ENCODE data around the gene RTF1. TPM values are rescaled to one million over a fixed set of nuclear protein-coding genes. Genes with fewer than 3 reads are reported as not detected.

Gene RTF1
- total and polyA plus RNA-seq, 2 donors (not counting 3 experiments of a cell fraction or from before 2014, with no cell fraction given), result 19.2 to 40.6 TPM

DNA sequence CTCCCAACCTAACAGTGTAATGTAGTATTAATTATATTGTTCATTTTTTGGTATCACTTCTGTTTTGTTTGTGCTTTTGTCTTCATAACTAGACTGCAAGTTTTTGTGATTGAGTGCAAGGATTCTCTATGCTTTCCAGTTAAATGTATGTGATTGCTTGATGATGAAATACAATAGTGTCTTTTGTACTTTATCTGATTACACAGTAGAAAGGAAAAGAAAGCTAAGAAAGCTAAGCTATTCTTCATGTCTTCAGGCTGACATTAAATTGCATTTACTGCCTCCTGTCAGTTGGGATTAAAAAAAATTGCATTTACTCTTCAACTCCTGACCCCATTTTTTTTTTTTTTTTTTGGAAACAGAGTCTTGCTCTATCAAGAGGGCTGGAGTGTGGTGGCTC, 28.5 kb downstream of the RTF1 start:
- H3K9ac ChIP-seq (replicated peaks; ENCODE audit: extremely low read depth, insufficient read depth, low read length), result no peak overlapping the region
- peaks cover 6 to 10% of the 10 kb centered on the region in 2 experiments for H3K36me3 ChIP-seq (ENCODE audit: control insufficient read depth in 2 of 2, extremely low read depth in 1 of 2, insufficient read depth in 2 of 2, low read length in 2 of 2)
- no peak overlapping the region for H3K4me2 ChIP-seq (ENCODE audit: insufficient read depth, low read length)
- H3K9me1 ChIP-seq (replicated peaks; ENCODE audit: control insufficient read depth, extremely low read depth, insufficient read depth, low read length), result no peaks in the 10 kb centered on the region
- DNase-seq (ENCODE audit: low read depth, low spot score) (no peak), FAIRE-seq (no peak)
- dilution Hi-C loops (cut with MboI; ENCODE audit: extremely low pct_ligation_motif_present, low sequenced_read_pairs), result no loop called here
- no peak overlapping the region for H2AFZ ChIP-seq (ENCODE audit: low read depth, low read length)
- no peaks in the 10 kb centered on the region for H4K20me1 ChIP-seq (replicated peaks; ENCODE audit: control insufficient read depth, extremely low read depth, insufficient read depth, low read length)
- intact Hi-C loops (cut with micrococcal nuclease), result no loop called here
- ChIA-PET CTCF (interaction anchor here (0.9 to 1.4 kb wide), 2 partner anchors 15 to 20 kb away, joined by 3 to 7 read pairs; no protein-coding TSS in a partner anchor), POLR2A (interaction anchor here (0.6 kb wide), 1 partner anchor 152 kb away, joined by 3 read pairs; no protein-coding TSS in a partner anchor)
- H3K79me2 ChIP-seq (ENCODE audit: control insufficient read depth, insufficient read depth, low read length), result peaks cover 5% of the 10 kb centered on the region
- no peaks in the 10 kb centered on the region for H3K9me3 ChIP-seq (replicated peaks; ENCODE audit: control insufficient read depth, insufficient read depth, low read length)
- TF ChIP-seq FOS (IDR thresholded peaks at IDR 0.05; ENCODE audit: borderline replicate concordance, insufficient read depth, low read length) (no peak), GATA2 (IDR thresholded peaks at IDR 0.05; ENCODE audit: insufficient read depth, insufficient read length, low read depth, low read length) (no peak), POLR2AphosphoS5 (IDR thresholded peaks at IDR 0.05; ENCODE audit: insufficient read depth, low read depth, low read length) (no peak), MYC (IDR thresholded peaks at IDR 0.05; ENCODE audit: low read depth, low read length) (no peak), JUN (IDR thresholded peaks at IDR 0.05; ENCODE audit: borderline replicate concordance, insufficient read depth, insufficient read length, low read depth) (no peak), EZH2 (IDR thresholded peaks at IDR 0.05; ENCODE audit: borderline replicate concordance, low read depth, low read length, severe bottlenecking) (no peak), POLR2A (IDR thresholded peaks at IDR 0.05; ENCODE audit: low read depth, low read length) (no peak)
- TF ChIP-seq, protein P1, sequence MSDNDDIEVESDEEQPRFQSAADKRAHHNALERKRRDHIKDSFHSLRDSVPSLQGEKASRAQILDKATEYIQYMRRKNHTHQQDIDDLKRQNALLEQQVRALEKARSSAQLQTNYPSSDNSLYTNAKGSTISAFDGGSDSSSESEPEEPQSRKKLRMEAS (IDR thresholded peaks at IDR 0.05; ENCODE audit: insufficient read depth, insufficient read length), result no peak
- TF ChIP-seq, protein P2, sequence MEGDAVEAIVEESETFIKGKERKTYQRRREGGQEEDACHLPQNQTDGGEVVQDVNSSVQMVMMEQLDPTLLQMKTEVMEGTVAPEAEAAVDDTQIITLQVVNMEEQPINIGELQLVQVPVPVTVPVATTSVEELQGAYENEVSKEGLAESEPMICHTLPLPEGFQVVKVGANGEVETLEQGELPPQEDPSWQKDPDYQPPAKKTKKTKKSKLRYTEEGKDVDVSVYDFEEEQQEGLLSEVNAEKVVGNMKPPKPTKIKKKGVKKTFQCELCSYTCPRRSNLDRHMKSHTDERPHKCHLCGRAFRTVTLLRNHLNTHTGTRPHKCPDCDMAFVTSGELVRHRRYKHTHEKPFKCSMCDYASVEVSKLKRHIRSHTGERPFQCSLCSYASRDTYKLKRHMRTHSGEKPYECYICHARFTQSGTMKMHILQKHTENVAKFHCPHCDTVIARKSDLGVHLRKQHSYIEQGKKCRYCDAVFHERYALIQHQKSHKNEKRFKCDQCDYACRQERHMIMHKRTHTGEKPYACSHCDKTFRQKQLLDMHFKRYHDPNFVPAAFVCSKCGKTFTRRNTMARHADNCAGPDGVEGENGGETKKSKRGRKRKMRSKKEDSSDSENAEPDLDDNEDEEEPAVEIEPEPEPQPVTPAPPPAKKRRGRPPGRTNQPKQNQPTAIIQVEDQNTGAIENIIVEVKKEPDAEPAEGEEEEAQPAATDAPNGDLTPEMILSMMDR (IDR thresholded peaks at IDR 0.05; ENCODE audit: extremely low read depth in 1 of 2, insufficient read depth in 1 of 2, low read depth in 1 of 2, low read length in 2 of 2), result no peak
- BruUV-seq (replicated peaks), result no TSS peak
- H3K27me3 ChIP-seq (ENCODE audit: control insufficient read depth in 2 of 2, insufficient read depth in 2 of 2, low read length in 2 of 2), result no peaks in the 10 kb centered on the region
- H3K27ac ChIP-seq (ENCODE audit: insufficient read depth, low read depth, low read length), result no peak overlapping the region
- H3K4me1 ChIP-seq (ENCODE audit: control insufficient read depth, extremely low read depth, insufficient read depth, low read length), result no peaks in the 10 kb centered on the region
- H3K4me3 ChIP-seq (replicated peaks in 1 of 3; ENCODE audit: insufficient read depth in 1 of 3, low read depth in 1 of 3, low read length in 3 of 3), result no peak overlapping the region

Data from endothelial cell of umbilical vein (primary cell).